RWPE2 (cell line): ENCODE results near the gene C6orf89.
"Not testable (repeated sequence)": the region's sequence is repeated elsewhere in the genome, so short reads cannot be mapped to it uniquely, and the experiment has no call there.

Source experiments
- ATAC-seq: fragments of 200-7000 bp; cut with Tn5 transposase; 3 replicates; pipeline ENCODE4 v1.9.1; 2021; ENCODE audit warnings: low read depth
- DNase-seq: peaks from one replicate; pipeline ENCODE4 v3.0.0-alpha.2; 2020; ENCODE audit warnings: low spot score
- H3K27ac ChIP-seq: fragments of 450-650 bp; 2 replicates; pipeline ENCODE4 v1.5.1; 2017; ENCODE audit warnings: mild to moderate bottlenecking; ENCODE audit not compliant: poor library complexity, severe bottlenecking
- H3K27me3 ChIP-seq: fragments of 250-450 bp; sonication (Bioruptor Pico); 2 replicates; pipeline ENCODE4 v1.5.1; 2021; ENCODE audit warnings: mild to moderate bottlenecking, moderate library complexity; ENCODE audit not compliant: insufficient read depth, poor library complexity, severe bottlenecking
- H3K36me3 ChIP-seq: fragments of 250-450 bp; sonication (Bioruptor Pico); 2 replicates; pipeline ENCODE4 v1.5.1; 2020; ENCODE audit warnings: low read depth, mild to moderate bottlenecking, moderate library complexity
- H3K4me1 ChIP-seq: fragments of 250-450 bp; sonication (Bioruptor Pico); 2 replicates; pipeline ENCODE4 v1.5.1; 2021; ENCODE audit warnings: mild to moderate bottlenecking, moderate library complexity; ENCODE audit not compliant: insufficient read depth, poor library complexity, severe bottlenecking
- H3K4me3 ChIP-seq: fragments of 250-450 bp; sonication (Bioruptor Pico); 2 replicates; pipeline ENCODE4 v1.5.1; 2021; ENCODE audit warnings: mild to moderate bottlenecking, moderate library complexity; ENCODE audit not compliant: severe bottlenecking
- H3K9me3 ChIP-seq: fragments of 250-450 bp; sonication (Bioruptor Pico); 2 replicates; pipeline ENCODE4 v1.5.1; 2021; ENCODE audit warnings: mild to moderate bottlenecking, moderate library complexity; ENCODE audit not compliant: severe bottlenecking
- TF ChIP-seq, protein P1 (sequence below): fragments of 450-650 bp; IDR thresholded peaks from one replicate; pipeline ENCODE4 v1.5.1; 2017; ENCODE audit warnings: mild to moderate bottlenecking, moderate library complexity; ENCODE audit not compliant: poor library complexity, severe bottlenecking

Gene C6orf89

DNA sequence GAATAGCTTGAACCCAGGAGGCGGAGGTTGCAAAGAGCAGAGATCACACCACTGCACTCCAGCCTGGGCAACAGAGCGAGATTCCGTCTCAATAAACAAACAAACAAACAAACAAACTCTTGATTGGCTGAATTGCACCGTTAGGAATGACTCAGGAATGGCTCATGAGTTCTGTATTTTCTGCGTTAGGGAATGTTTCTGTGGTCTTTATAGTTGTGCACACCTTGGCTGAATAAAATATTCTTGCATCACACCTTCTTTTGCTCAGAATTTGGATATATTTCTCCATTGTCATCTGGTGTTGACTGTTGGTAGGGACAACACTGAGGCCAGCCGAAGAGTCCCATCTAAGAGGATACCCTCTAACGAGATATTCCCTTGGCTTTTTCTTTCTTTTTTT lies 49.1 kb downstream of the C6orf89 start:
- DNase-seq (no peak), ATAC-seq (peak; percentile 47; the same call in 2 of the 3 replicates)
- Histone ChIP-seq H3K9me3 (peaks cover 2% of the 10 kb centered on the region), H3K27ac (peak overlapping the region; percentile 74), H3K36me3 (no peaks in the 10 kb centered on the region), H3K27me3 (no peaks in the 10 kb centered on the region), H3K4me3 (no peak overlapping the region), H3K4me1 (peaks cover 25% of the 10 kb centered on the region)
- TF ChIP-seq, protein P1, sequence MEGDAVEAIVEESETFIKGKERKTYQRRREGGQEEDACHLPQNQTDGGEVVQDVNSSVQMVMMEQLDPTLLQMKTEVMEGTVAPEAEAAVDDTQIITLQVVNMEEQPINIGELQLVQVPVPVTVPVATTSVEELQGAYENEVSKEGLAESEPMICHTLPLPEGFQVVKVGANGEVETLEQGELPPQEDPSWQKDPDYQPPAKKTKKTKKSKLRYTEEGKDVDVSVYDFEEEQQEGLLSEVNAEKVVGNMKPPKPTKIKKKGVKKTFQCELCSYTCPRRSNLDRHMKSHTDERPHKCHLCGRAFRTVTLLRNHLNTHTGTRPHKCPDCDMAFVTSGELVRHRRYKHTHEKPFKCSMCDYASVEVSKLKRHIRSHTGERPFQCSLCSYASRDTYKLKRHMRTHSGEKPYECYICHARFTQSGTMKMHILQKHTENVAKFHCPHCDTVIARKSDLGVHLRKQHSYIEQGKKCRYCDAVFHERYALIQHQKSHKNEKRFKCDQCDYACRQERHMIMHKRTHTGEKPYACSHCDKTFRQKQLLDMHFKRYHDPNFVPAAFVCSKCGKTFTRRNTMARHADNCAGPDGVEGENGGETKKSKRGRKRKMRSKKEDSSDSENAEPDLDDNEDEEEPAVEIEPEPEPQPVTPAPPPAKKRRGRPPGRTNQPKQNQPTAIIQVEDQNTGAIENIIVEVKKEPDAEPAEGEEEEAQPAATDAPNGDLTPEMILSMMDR = no peak

DNA sequence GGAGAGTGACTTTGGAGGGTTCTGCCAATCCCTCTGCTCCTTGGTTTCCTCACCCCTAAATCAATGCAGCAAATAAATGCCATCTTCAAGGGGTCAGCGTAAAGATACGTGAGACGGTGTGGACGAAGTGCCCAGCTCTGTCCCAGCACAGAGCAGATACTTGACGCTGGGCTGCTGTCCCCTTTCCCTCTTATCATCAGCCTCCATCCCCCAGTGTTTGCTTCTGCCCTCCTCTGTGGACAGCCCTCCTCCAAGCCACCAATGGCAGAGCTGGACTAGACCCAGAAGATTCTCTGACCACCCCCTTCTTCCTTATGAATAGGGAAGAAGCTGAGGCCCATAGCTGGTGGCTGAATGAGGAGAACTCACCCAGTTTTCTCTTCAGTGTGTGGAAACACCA lies 51.1 kb downstream of the C6orf89 start:
- H3K27ac ChIP-seq = no peak overlapping the region
- H3K9me3 ChIP-seq = peaks cover 2% of the 10 kb centered on the region
- no peaks in the 10 kb centered on the region for H3K27me3 ChIP-seq
- DNase-seq (no peak), ATAC-seq (no peak)
- H3K4me1 ChIP-seq = peaks cover 23% of the 10 kb centered on the region
- TF ChIP-seq, protein P1 = no peak
- H3K36me3 ChIP-seq = no peaks in the 10 kb centered on the region
- no peak overlapping the region for H3K4me3 ChIP-seq

DNA sequence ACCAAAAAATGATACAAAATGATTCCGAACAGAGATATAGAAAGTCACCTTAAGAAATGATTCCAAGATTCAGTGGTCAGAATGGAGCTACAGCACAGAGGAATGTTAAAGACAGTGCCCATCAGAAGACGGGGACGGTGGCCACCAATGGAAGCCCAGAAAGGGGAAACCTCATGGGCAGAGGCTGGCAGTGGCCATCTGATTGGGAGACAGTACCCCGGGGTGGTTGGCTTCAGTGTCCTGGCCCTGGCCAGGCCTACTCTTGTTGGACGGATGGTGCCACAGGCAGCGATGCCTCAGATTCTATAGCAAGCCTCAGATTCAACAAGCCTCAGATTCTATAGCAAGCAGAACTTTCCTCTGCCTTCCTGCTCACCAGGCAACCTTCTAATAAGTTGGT lies 52.1 kb downstream of the C6orf89 start:
- Histone ChIP-seq H3K36me3 (no peaks in the 10 kb centered on the region), H3K27ac (peak overlapping the region; percentile 3), H3K4me1 (peaks cover 21% of the 10 kb centered on the region), H3K4me3 (no peak overlapping the region), H3K9me3 (peaks cover under 1% of the 10 kb centered on the region), H3K27me3 (no peaks in the 10 kb centered on the region)
- TF ChIP-seq, protein P1 = no peak
- DNase-seq (no peak), ATAC-seq (no peak)

DNA sequence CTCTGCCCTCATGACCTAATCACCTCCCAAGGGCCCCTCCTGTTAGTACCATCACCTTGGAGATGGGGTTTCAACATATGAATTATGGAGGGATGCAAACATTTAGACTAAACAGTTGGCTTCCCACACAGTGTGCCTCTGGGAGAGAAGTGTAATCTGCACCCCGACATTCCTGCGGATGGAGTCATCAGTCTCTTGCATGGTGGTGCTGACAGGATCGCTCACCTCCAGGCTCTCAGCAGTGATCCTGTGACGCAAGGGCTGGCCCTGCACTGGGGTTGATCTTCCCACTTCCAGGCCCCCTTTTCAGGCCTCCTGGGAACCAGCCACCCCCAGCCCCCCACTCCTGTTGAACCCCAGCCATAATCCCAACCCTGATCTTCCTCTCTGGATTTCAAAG lies 52.8 kb downstream of the C6orf89 start:
- no peak overlapping the region for H3K4me3 ChIP-seq
- TF ChIP-seq, protein P1 = no peak
- H3K36me3 ChIP-seq = no peaks in the 10 kb centered on the region
- no peaks in the 10 kb centered on the region for H3K27me3 ChIP-seq
- ATAC-seq (peak; percentile 97), DNase-seq (no peak)
- peaks cover 16% of the 10 kb centered on the region for H3K4me1 ChIP-seq
- peak overlapping the region; percentile 3 for H3K27ac ChIP-seq
- H3K9me3 ChIP-seq = no peaks in the 10 kb centered on the region

DNA sequence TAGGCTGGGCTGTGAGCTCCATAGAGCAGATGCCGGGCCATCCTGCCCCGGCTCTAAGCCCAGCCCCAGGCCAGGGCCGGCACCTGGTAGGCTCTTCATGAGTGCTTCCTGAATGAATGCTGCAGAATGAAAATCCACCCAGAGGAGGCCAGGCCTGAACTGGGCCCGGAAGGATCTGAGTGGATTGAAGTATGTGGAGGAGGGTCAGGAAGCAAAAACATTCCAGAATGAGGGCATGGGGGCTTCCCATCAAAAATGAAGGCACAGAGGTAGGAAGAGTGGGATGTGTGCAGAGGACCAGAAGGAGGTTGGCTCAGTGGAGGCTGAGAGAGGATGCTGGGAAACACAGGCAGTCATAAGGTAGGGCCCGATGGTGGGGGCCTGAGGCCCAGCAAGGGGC lies 53.3 kb downstream of the C6orf89 start:
- H3K27me3 ChIP-seq, H3K36me3 ChIP-seq, DNase-seq, H3K9me3 ChIP-seq, ATAC-seq, H3K4me3 ChIP-seq: not testable (repeated sequence)
- H3K27ac ChIP-seq = peak overlapping the region; percentile 3
- peaks cover 11% of the 10 kb centered on the region for H3K4me1 ChIP-seq
